HEK293 (cell line): Measurements from ENCODE around the gene TTYH2.

Experiments
- CTCF ChIA-PET: fragments of 350-600 bp; formaldehyde crosslinking; extraction: SDS; loops from one replicate; lab custom pipeline; 2021; ENCODE audit warnings: antibody characterized with exemption; lab: Yijun Ruan, JAX
- POLR2A ChIA-PET: fragments of 300-600 bp; formaldehyde crosslinking; extraction: SDS; loops from one replicate; lab custom pipeline; 2020; ENCODE audit warnings: antibody characterized with exemption, inconsistent platforms; lab: Yijun Ruan, JAX
- H3K27ac ChIP-seq: fragments of 200-500 bp; sonication (Bioruptor generic); 2 replicates; pipeline ENCODE4 v1.5.1; 2014; ENCODE audit warnings: low read depth, low read length, control low read depth, inconsistent platforms; ENCODE audit errors: extremely low read depth
- H3K36me3 ChIP-seq, 2 experiments: fragments of 200-500 bp in 1 of 2; sonication (Bioruptor generic) in 1 of 2; 1 replicate in 1 of 2; 2 replicates in 1 of 2; pipeline ENCODE4 v1.5.1; 2014 to 2017; ENCODE audit warnings: inconsistent platforms in 2 of 2, low read length in 2 of 2; ENCODE audit not compliant: control insufficient read depth in 2 of 2, insufficient read depth in 1 of 2
- H3K4me1 ChIP-seq: fragments of 200-500 bp; sonication (Bioruptor generic); 2 replicates; pipeline ENCODE4 v1.5.1; 2014; ENCODE audit warnings: mild to moderate bottlenecking, low read length, inconsistent platforms; ENCODE audit not compliant: control insufficient read depth, insufficient read depth
- H3K4me3 ChIP-seq: 2 replicates; pipeline ENCODE4 v1.5.1; 2011; ENCODE audit warnings: low read depth, mild to moderate bottlenecking, control low read depth, low read length, moderate library complexity
- H3K9me3 ChIP-seq: fragments of 200-500 bp; sonication (Bioruptor generic); 2 replicates; pipeline ENCODE4 v1.5.1; 2014; ENCODE audit warnings: low read depth, low read length, inconsistent platforms; ENCODE audit not compliant: control insufficient read depth, insufficient read depth
- CTCF ChIP-seq: fragments of 450-650 bp; formaldehyde crosslinking; IDR thresholded peaks from 2 replicates; pipeline ENCODE4 v1.5.1; 2016; ENCODE audit warnings: missing biosample characterization, missing genetic modification characterization
- EGR2 ChIP-seq: fragments of 450-650 bp; formaldehyde crosslinking; IDR thresholded peaks from 2 replicates; pipeline ENCODE4 v1.5.1; 2016; ENCODE audit warnings: low read depth, missing biosample characterization, missing genetic modification characterization
- HOXA7 ChIP-seq: sonication (generic); formaldehyde crosslinking; IDR thresholded peaks from 2 replicates; pipeline ENCODE4 v1.8.1; 2022; ENCODE audit warnings: missing genetic modification reagents, borderline replicate concordance
- KLF1 ChIP-seq: fragments of 450-650 bp; formaldehyde crosslinking; IDR thresholded peaks from 2 replicates; pipeline ENCODE4 v1.5.1; 2016; ENCODE audit warnings: missing biosample characterization, missing genetic modification characterization
- PBX3 ChIP-seq: sonication (generic); formaldehyde crosslinking; IDR thresholded peaks from 2 replicates; pipeline ENCODE4 v1.8.1; 2022; ENCODE audit warnings: mild to moderate bottlenecking, moderate library complexity, missing genetic modification reagents
- PRDM10 ChIP-seq: fragments of 450-650 bp; formaldehyde crosslinking; IDR thresholded peaks from 2 replicates; pipeline ENCODE4 v1.5.1; 2016; ENCODE audit warnings: missing biosample characterization, missing genetic modification characterization
- TRIM28 ChIP-seq: IDR thresholded peaks from 2 replicates; pipeline ENCODE4 v1.6.1; 2011; ENCODE audit warnings: low read length, control low read depth, borderline replicate concordance
- ZBTB48 ChIP-seq: fragments of 450-650 bp; formaldehyde crosslinking; IDR thresholded peaks from 2 replicates; pipeline ENCODE4 v1.5.1; 2016; ENCODE audit warnings: missing biosample characterization, missing genetic modification characterization
- ZBTB49 ChIP-seq: fragments of 450-650 bp; formaldehyde crosslinking; IDR thresholded peaks from 2 replicates; pipeline ENCODE4 v1.5.1; 2016; ENCODE audit warnings: missing biosample characterization, missing genetic modification characterization, low read depth
- ZNF16 ChIP-seq: fragments of 450-650 bp; formaldehyde crosslinking; IDR thresholded peaks from 2 replicates; pipeline ENCODE4 v1.5.1; 2016; ENCODE audit warnings: low read depth, missing biosample characterization, missing genetic modification characterization
- ZNF202 ChIP-seq: fragments of 450-650 bp; formaldehyde crosslinking; IDR thresholded peaks from 2 replicates; pipeline ENCODE4 v1.5.1; 2016; ENCODE audit warnings: missing biosample characterization, missing genetic modification characterization, borderline replicate concordance
- ZNF274 ChIP-seq, 2 experiments: fragments of 200-500 bp in 1 of 2; fragments of 450-650 bp in 1 of 2; sonication (Bioruptor generic) in 1 of 2; formaldehyde crosslinking in 1 of 2; IDR thresholded peaks; 2 replicates each; pipeline versions ENCODE4 v1.5.1 to v1.6.1; 2014 to 2016; ENCODE audit warnings: borderline replicate concordance in 1 of 2, inconsistent platforms in 1 of 2, low read length in 1 of 2, missing biosample characterization in 1 of 2, missing genetic modification characterization in 1 of 2
- ZNF280C ChIP-seq: fragments of 450-650 bp; formaldehyde crosslinking; IDR thresholded peaks from 2 replicates; pipeline ENCODE4 v1.5.1; 2016; ENCODE audit warnings: missing biosample characterization, missing genetic modification characterization
- ZNF433 ChIP-seq: fragments of 450-650 bp; formaldehyde crosslinking; IDR thresholded peaks from 2 replicates; pipeline ENCODE4 v1.5.1; 2016; ENCODE audit warnings: missing biosample characterization, missing genetic modification characterization, low read depth
- ZNF521 ChIP-seq: fragments of 450-650 bp; formaldehyde crosslinking; IDR thresholded peaks from 2 replicates; pipeline ENCODE4 v1.5.1; 2017; ENCODE audit warnings: missing biosample characterization, mild to moderate bottlenecking, missing genetic modification characterization
- ZNF639 ChIP-seq: fragments of 450-650 bp; formaldehyde crosslinking; IDR thresholded peaks from 2 replicates; pipeline ENCODE4 v1.5.1; 2016; ENCODE audit warnings: missing biosample characterization, missing genetic modification characterization
- ZNF654 ChIP-seq: fragments of 450-650 bp; formaldehyde crosslinking; IDR thresholded peaks from 2 replicates; pipeline ENCODE4 v1.5.1; 2016; ENCODE audit warnings: low read depth, missing biosample characterization, missing genetic modification characterization
- ZNF791 ChIP-seq: fragments of 450-650 bp; formaldehyde crosslinking; IDR thresholded peaks from 2 replicates; pipeline ENCODE4 v1.5.1; 2016; ENCODE audit warnings: missing biosample characterization, missing genetic modification characterization
- ZSCAN4 ChIP-seq: fragments of 450-650 bp; formaldehyde crosslinking; IDR thresholded peaks from 2 replicates; pipeline ENCODE4 v1.5.1; 2017; ENCODE audit warnings: missing biosample characterization, missing genetic modification characterization

The TTYH2 gene

GRCh38 chr17:74197801-74198200 is 15.6 kb upstream of the TTYH2 start:
- Histone ChIP-seq H3K36me3 (no peaks in the 10 kb centered on the region), H3K4me1 (no peaks in the 10 kb centered on the region), H3K9me3 (no peaks in the 10 kb centered on the region), H3K4me3 (no peak overlapping the region), H3K27ac (no peak overlapping the region)
- CTCF ChIA-PET: interaction anchor here (0.6 to 6.7 kb wide), 5 partner anchors 7 to 163 kb away, joined by 3 to 74 read pairs (median 24); partner anchors contain the start of gene BTBD17
- TF ChIP-seq ZSCAN4 (tag by site-specific recombination): no peak
- no peak for TF ChIP-seq KLF1 (tag by site-specific recombination)
- no peak for TF ChIP-seq ZNF433 (tag by site-specific recombination)
- no peak for TF ChIP-seq HOXA7
- TF ChIP-seq ZNF791: no peak
- no peak for TF ChIP-seq TRIM28
- no peak for TF ChIP-seq ZBTB49 (tag by site-specific recombination)
- TF ChIP-seq PRDM10 (tag by site-specific recombination): no peak
- no peak for TF ChIP-seq ZNF639
- no peak for TF ChIP-seq ZBTB48 (tag by site-specific recombination)
- no peak for TF ChIP-seq CTCF (tag by site-specific recombination)
- TF ChIP-seq PBX3: no peak
- no peak for TF ChIP-seq ZNF521 (tag by site-specific recombination)
- no peak for TF ChIP-seq EGR2 (tag by site-specific recombination)
- no peak for TF ChIP-seq ZNF202
- no peak for TF ChIP-seq ZNF274 (IDR thresholded peaks at IDR 0.05; ENCODE audit: low read length)
- no peak for TF ChIP-seq ZNF274 (tag by site-specific recombination; IDR thresholded peaks at IDR 0.05; ENCODE audit: borderline replicate concordance)
- TF ChIP-seq ZNF16 (tag by site-specific recombination): no peak
- no peak for TF ChIP-seq ZNF280C (tag by site-specific recombination)
- TF ChIP-seq ZNF654 (tag by site-specific recombination): no peak
- POLR2A ChIA-PET: no interaction called here
